Gastrocnemius medialis (tissue), 4 donors: ENCODE results near the gene DDAH1. TPM values are rescaled to one million over a fixed set of nuclear protein-coding genes. Genes with fewer than 3 reads are reported as not detected.

Experiments used
- ATAC-seq, 2 donors: fragments of 150-250 bp; one replicate each; pipeline ENCODE4 v1.9.1; 2016
- DNase-seq, 2 donors: peaks; one replicate each; pipeline ENCODE4 v3.0.0-alpha.2; 2019
- H3K27ac ChIP-seq, 4 donors: fragments of 200-600 bp; sonication (generic); 1 replicate in 1 of 4; 2 replicates in 3 of 4; pipeline ENCODE4 v1.5.1; 2016 to 2018; ENCODE audit warnings: mild to moderate bottlenecking in 2 of 4, moderate library complexity in 1 of 4
- H3K27me3 ChIP-seq, 3 donors: fragments of 200-600 bp; sonication (generic) in 2 of 3; 1 replicate in 1 of 3; 2 replicates in 2 of 3; pipeline versions ENCODE4 v1.5.1 to v1.6.0; 2016 to 2019; ENCODE audit warnings: mild to moderate bottlenecking in 1 of 3, moderate library complexity in 1 of 3
- H3K36me3 ChIP-seq, 2 donors: fragments of 200-600 bp; sonication (generic) in 1 of 2; one replicate each; pipeline ENCODE4 v1.5.1; 2017 to 2018
- H3K4me1 ChIP-seq, 2 donors: fragments of 200-600 bp; sonication (generic) in 1 of 2; one replicate each; pipeline ENCODE4 v1.5.1; 2016 to 2017; ENCODE audit warnings: mild to moderate bottlenecking in 2 of 2
- H3K4me3 ChIP-seq, 4 donors: fragments of 200-600 bp; sonication (generic) in 3 of 4; 1 replicate in 1 of 4; 2 replicates in 3 of 4; pipeline ENCODE4 v1.5.1; 2016 to 2019; ENCODE audit warnings: mild to moderate bottlenecking in 2 of 4
- H3K9me3 ChIP-seq, 3 donors: fragments of 200-600 bp; sonication (generic) in 2 of 3; 1 replicate in 1 of 3; 2 replicates in 2 of 3; pipeline ENCODE4 v1.5.1; 2016 to 2019
- POLR2A ChIP-seq, 2 donors: fragments of 450-650 bp; IDR thresholded peaks; one replicate each; pipeline ENCODE4 v1.6.1; 2017; ENCODE audit warnings: antibody characterized with exemption in 2 of 2, mild to moderate bottlenecking in 2 of 2, moderate library complexity in 2 of 2
- in situ Hi-C, 4 donors: fragments of 200-750 bp; cut with MboI; loops; one replicate each; pipeline versions ENCODE4 v1.15.0 to v1.8.0; 2017; ENCODE audit warnings: low sequenced_read_pairs in 4 of 4
- intact Hi-C: fragments of 100-400 bp; cut with DNase I; formaldehyde crosslinking; loops from one replicate; pipeline ENCODE4 v1.15.1; 2023; ENCODE audit warnings: low total_unique reads
- total RNA-seq, 4 donors: library from RNA; depleted of rRNA; stranded (reverse); fragments of >200 nt; gene quantifications; one replicate each; pipeline versions ENCODE4 v1.1.0 to v1.2.3, GENCODE V29; 2016
- TF ChIP-seq, protein P1 (sequence below), 5 experiments: fragments of 450-650 bp in 3 of 5; fragments of 200-600 bp in 2 of 5; sonication (generic) in 2 of 5; IDR thresholded peaks in 4 of 5; conservative IDR thresholded peaks in 1 of 5; 1 replicate in 4 of 5; 2 replicates in 1 of 5; pipeline ENCODE4 v1.5.1; 2016 to 2019; ENCODE audit warnings: antibody characterized with exemption in 5 of 5, mild to moderate bottlenecking in 3 of 5, moderate library complexity in 3 of 5

The DDAH1 gene
- total RNA-seq, 4 donors from 2014 or later = 5.9 to 28.7 (median 13.2) TPM

DNA sequence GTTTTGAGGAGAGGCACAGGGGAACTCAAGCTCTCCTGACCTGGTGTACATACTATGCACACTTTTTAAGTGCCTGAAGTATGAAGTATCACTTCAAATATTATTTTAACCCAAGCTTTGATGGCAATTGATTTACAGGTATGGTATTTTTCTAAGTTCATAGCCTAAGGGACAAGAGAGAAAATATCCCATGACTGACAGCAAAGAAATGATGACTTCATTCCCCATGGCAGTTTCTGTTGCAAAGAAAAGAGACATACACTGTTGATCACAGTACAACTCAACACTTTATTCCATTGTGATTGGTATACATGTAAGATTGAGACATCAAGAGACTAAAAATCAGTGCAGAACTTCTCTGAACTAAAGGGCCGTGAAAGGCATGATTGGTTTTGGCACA, 146.7 kb downstream of the DDAH1 start:
- no peaks in the 10 kb centered on the region for H3K27me3 ChIP-seq
- TF ChIP-seq, protein P1, sequence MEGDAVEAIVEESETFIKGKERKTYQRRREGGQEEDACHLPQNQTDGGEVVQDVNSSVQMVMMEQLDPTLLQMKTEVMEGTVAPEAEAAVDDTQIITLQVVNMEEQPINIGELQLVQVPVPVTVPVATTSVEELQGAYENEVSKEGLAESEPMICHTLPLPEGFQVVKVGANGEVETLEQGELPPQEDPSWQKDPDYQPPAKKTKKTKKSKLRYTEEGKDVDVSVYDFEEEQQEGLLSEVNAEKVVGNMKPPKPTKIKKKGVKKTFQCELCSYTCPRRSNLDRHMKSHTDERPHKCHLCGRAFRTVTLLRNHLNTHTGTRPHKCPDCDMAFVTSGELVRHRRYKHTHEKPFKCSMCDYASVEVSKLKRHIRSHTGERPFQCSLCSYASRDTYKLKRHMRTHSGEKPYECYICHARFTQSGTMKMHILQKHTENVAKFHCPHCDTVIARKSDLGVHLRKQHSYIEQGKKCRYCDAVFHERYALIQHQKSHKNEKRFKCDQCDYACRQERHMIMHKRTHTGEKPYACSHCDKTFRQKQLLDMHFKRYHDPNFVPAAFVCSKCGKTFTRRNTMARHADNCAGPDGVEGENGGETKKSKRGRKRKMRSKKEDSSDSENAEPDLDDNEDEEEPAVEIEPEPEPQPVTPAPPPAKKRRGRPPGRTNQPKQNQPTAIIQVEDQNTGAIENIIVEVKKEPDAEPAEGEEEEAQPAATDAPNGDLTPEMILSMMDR (IDR thresholded peaks at IDR 0.05 in 4 of 5, conservative IDR thresholded peaks at IDR 0.05 in 1 of 5) = no peak
- no peak for TF ChIP-seq POLR2A (IDR thresholded peaks at IDR 0.05)
- H3K9me3 ChIP-seq = no peaks in the 10 kb centered on the region
- intact Hi-C loops (no loop called here), in situ Hi-C loops (loop anchor here (10.0 to 25.0 kb wide), 3 partner anchors 257 to 569 kb away; partner anchors contain the start of gene CCN1 (in 1 of the 4))
- DNase-seq (no peak), ATAC-seq (no peak)
- H3K36me3 ChIP-seq = no peaks in the 10 kb centered on the region
- H3K4me1 ChIP-seq = peaks cover 28 to 33% of the 10 kb centered on the region in 2 donors
- H3K4me3 ChIP-seq = no peak overlapping the region
- H3K27ac ChIP-seq = no peak overlapping the region

GRCh38 chr1:85317560-85317959, 147.4 kb downstream of the DDAH1 start:
- in situ Hi-C loops = loop anchor here (10.0 to 25.0 kb wide), 3 partner anchors 257 to 570 kb away; partner anchors contain the start of gene CCN1 (in 1 of the 4)

DNA sequence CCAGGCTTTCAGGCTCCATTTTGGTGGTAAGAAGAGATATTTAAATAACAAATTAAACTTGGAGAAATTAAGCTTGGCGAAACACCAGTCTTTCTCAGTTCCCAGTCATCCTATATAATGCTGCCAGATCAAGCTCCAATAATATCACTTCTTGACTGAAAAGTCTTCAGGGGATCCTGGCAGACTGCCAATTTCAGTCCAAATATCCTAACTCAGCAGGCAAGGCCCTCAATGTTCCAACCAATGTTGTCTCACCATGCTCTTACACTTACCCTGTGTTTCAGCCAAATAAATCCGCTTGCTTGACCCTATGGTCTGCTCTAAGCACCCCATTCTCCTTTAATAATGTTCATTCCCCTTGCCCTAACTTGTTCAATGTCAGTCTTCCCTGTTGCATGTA, 148.6 kb downstream of the DDAH1 start:
- H3K9me3 ChIP-seq = no peaks in the 10 kb centered on the region
- DNase-seq (no peak), ATAC-seq (no peak)
- in situ Hi-C loops (loop anchor here (10.0 to 25.0 kb wide), 3 partner anchors 258 to 571 kb away; partner anchors contain the start of gene CCN1 (in 1 of the 4)), intact Hi-C loops (no loop called here)
- H3K36me3 ChIP-seq = no peaks in the 10 kb centered on the region
- H3K27ac ChIP-seq = peak overlapping the region; percentile 83 to 90 (median 85)
- no peak overlapping the region for H3K4me3 ChIP-seq
- TF ChIP-seq POLR2A (IDR thresholded peaks at IDR 0.05) = no peak
- TF ChIP-seq, protein P1 (IDR thresholded peaks at IDR 0.05 in 4 of 5, conservative IDR thresholded peaks at IDR 0.05 in 1 of 5) = no peak
- peaks cover 32 to 35% of the 10 kb centered on the region in 2 donors for H3K4me1 ChIP-seq
- no peaks in the 10 kb centered on the region for H3K27me3 ChIP-seq

More at GRCh38 chr1:85317560-85317959, 147.4 kb downstream of the DDAH1 start:
- H3K36me3 ChIP-seq = no peaks in the 10 kb centered on the region
- H3K9me3 ChIP-seq = no peaks in the 10 kb centered on the region
- no peaks in the 10 kb centered on the region for H3K27me3 ChIP-seq
- DNase-seq (no peak), ATAC-seq (no peak)
- H3K4me3 ChIP-seq = no peak overlapping the region
- intact Hi-C loops = no loop called here
- no peak overlapping the region for H3K27ac ChIP-seq
- H3K4me1 ChIP-seq = peaks cover 32 to 35% of the 10 kb centered on the region in 2 donors
- no peak for TF ChIP-seq POLR2A (IDR thresholded peaks at IDR 0.05)
- TF ChIP-seq, protein P1 (IDR thresholded peaks at IDR 0.05 in 4 of 5, conservative IDR thresholded peaks at IDR 0.05 in 1 of 5) = no peak

DNA sequence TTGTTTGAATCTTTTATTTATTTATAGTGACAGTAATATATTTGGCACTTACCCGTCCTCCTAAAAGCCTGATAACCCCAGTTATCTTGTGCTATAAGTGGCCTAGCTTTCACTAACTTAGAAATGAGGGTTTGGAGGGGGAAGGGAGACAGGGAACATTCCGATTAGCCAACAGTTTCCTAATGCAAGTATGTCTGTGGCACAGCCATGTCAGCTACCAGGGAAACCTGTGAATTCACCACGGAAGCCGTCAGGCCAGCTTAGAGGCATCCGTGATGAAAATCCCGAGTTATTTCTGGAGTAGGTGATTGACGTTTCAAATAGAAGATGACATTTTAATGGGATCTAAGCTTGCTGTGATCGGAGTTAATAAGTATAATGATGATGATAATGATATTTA, 149.2 kb downstream of the DDAH1 start:
- ATAC-seq (peak; percentile 60 to 72), DNase-seq (peak in 1 of 2 donors; percentile 42)
- H3K4me3 ChIP-seq = no peak overlapping the region
- H3K4me1 ChIP-seq = peaks cover 32 to 35% of the 10 kb centered on the region in 2 donors
- no peak for TF ChIP-seq POLR2A (IDR thresholded peaks at IDR 0.05)
- TF ChIP-seq, protein P1 (IDR thresholded peaks at IDR 0.05 in 4 of 5, conservative IDR thresholded peaks at IDR 0.05 in 1 of 5) = no peak
- no peaks in the 10 kb centered on the region for H3K9me3 ChIP-seq
- H3K27ac ChIP-seq = peak overlapping the region; percentile 83 to 90 (median 85)
- H3K27me3 ChIP-seq = no peaks in the 10 kb centered on the region
- H3K36me3 ChIP-seq = no peaks in the 10 kb centered on the region
- intact Hi-C loops (loop anchor here (1.0 to 2.0 kb wide), 2 partner anchors 24 to 265 kb away; partner anchors contain the start of gene CCN1), in situ Hi-C loops (loop anchor here (10.0 to 25.0 kb wide), 3 partner anchors 259 to 572 kb away; partner anchors contain the start of gene CCN1 (in 1 of the 4))
